Keratinocyte (primary cell): Measurements from ENCODE around the gene SCUBE1. TPM values are rescaled to one million over a fixed set of nuclear protein-coding genes. Genes with fewer than 3 reads are reported as not detected.

ENCODE experiments used
- DNase-seq: peaks from one replicate; pipeline ENCODE4 v3.0.0-alpha.2; 2011; ENCODE audit warnings: low read depth, missing footprints, low spot score
- FAIRE-seq: peaks from 2 replicates; lab custom pipeline; 2011; peaks lifted over from hg19 to GRCh38; lab: Jason Lieb, UNC
- H2AFZ ChIP-seq: 2 replicates; pipeline ENCODE4 v1.6.0; 2012; ENCODE audit warnings: low read length, control low read depth, inconsistent platforms; ENCODE audit not compliant: control insufficient read depth
- H3K27ac ChIP-seq: 2 replicates; pipeline ENCODE4 v1.5.1; 2011; ENCODE audit warnings: low read length; ENCODE audit not compliant: control insufficient read depth, insufficient read depth
- H3K27me3 ChIP-seq: 3 replicates; pipeline ENCODE4 v1.6.0; 2011; ENCODE audit warnings: low read length; ENCODE audit not compliant: control insufficient read depth, insufficient read depth; ENCODE audit errors: extremely low read depth
- H3K36me3 ChIP-seq, 2 experiments: 2 replicates in 1 of 2; 3 replicates in 1 of 2; pipeline ENCODE4 v1.5.1; 2011; ENCODE audit warnings: low read length in 2 of 2, mild to moderate bottlenecking in 1 of 2; ENCODE audit not compliant: control insufficient read depth in 2 of 2, insufficient read depth in 2 of 2; ENCODE audit errors: extremely low read depth in 1 of 2
- H3K4me1 ChIP-seq: 3 replicates; pipeline ENCODE4 v1.5.1; 2011; ENCODE audit warnings: low read length; ENCODE audit not compliant: control insufficient read depth, insufficient read depth; ENCODE audit errors: extremely low read depth
- H3K4me2 ChIP-seq: 3 replicates; pipeline ENCODE4 v1.6.0; 2011; ENCODE audit warnings: low read depth, low read length; ENCODE audit not compliant: control insufficient read depth, insufficient read depth; ENCODE audit errors: extremely low read depth
- H3K4me3 ChIP-seq, 3 experiments: fragments of 200-600 bp in 1 of 3; sonication (generic) in 1 of 3; 2 replicates in 2 of 3; 3 replicates in 1 of 3; pipeline ENCODE4 v1.5.1; 2011 to 2016; ENCODE audit warnings: low read length in 3 of 3, mild to moderate bottlenecking in 3 of 3, control low read depth in 2 of 3, inconsistent platforms in 1 of 3, low read depth in 1 of 3, mixed read lengths in 1 of 3, mixed run types in 1 of 3, moderate library complexity in 1 of 3; ENCODE audit not compliant: control insufficient read depth in 2 of 3, insufficient read depth in 2 of 3; ENCODE audit errors: extremely low read depth in 1 of 3
- H3K79me2 ChIP-seq: 2 replicates; pipeline ENCODE4 v1.6.0; 2012; ENCODE audit warnings: low read length; ENCODE audit not compliant: control insufficient read depth, insufficient read depth
- H3K9ac ChIP-seq: 3 replicates; pipeline ENCODE4 v1.6.0; 2011; ENCODE audit warnings: low read length; ENCODE audit not compliant: control insufficient read depth, insufficient read depth; ENCODE audit errors: extremely low read depth
- H3K9me1 ChIP-seq: 3 replicates; pipeline ENCODE4 v1.6.0; 2011; ENCODE audit warnings: low read length; ENCODE audit not compliant: control insufficient read depth, insufficient read depth; ENCODE audit errors: extremely low read depth
- H3K9me3 ChIP-seq: 2 replicates; pipeline ENCODE4 v1.5.1; 2012; ENCODE audit warnings: low read depth, low read length; ENCODE audit not compliant: control insufficient read depth
- H4K20me1 ChIP-seq: 3 replicates; pipeline ENCODE4 v1.6.0; 2011; ENCODE audit warnings: low read length; ENCODE audit not compliant: control insufficient read depth, insufficient read depth; ENCODE audit errors: extremely low read depth
- EZH2 ChIP-seq: IDR thresholded peaks from one replicate; pipeline ENCODE4 v1.6.1; 2012; ENCODE audit warnings: inconsistent platforms, mild to moderate bottlenecking, low read length, moderate library complexity
- dilution Hi-C: fragments of 300-500 bp; cut with MboI; formaldehyde crosslinking; loops from one replicate; pipeline ENCODE4 v1.7.0; 2020; ENCODE audit warnings: low sequenced_read_pairs; ENCODE audit not compliant: extremely low pct_ligation_motif_present
- polyA plus RNA-seq, 5 experiments: library from polyadenylated mRNA; depleted of rRNA in 3 of 5; stranded (reverse) in 3 of 5; stranded (forward) in 1 of 5; unstranded in 1 of 5; fragments of >200 nt; gene quantifications; 1 replicate in 1 of 5; 2 replicates in 3 of 5; 3 replicates in 1 of 5; pipeline versions ENCODE4 v1.2.1 to v1.2.3, GENCODE V29; 2011 to 2012; ENCODE audit warnings: missing spikeins in 2 of 5, low read depth in 1 of 5, low replicate concordance in 1 of 5
- TF ChIP-seq, protein P1 (sequence below), 3 experiments: IDR thresholded peaks in 1 of 3; conservative IDR thresholded peaks in 1 of 3; optimal IDR thresholded peaks in 1 of 3; 2 replicates in 2 of 3; 3 replicates in 1 of 3; pipeline versions ENCODE3 to v1.5.1; 2011; ENCODE audit warnings: low read length in 3 of 3, mild to moderate bottlenecking in 3 of 3, moderate library complexity in 2 of 3, control low read depth in 1 of 3, inconsistent platforms in 1 of 3; ENCODE audit not compliant: insufficient read depth in 2 of 3; ENCODE audit errors: extremely low read depth in 1 of 3

The SCUBE1 gene
- polyA plus RNA-seq, 1 donor (not counting 4 experiments of a cell fraction or from before 2014, with no cell fraction given): not detected

DNA sequence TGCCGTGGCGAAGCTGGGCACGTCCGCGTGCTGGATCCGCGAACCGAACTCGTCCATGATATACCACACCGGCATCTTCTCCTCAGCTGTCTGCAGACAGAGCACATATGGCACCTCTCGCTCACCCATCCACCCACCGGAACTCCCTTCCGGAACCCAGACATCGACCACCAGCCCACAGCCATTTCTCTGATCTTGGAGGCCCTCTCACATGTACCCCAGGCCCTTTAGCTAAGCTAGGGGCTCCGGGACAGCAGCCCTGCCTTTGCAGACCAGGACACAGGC, 163.3 kb downstream of the SCUBE1 start:
- no peak overlapping the region for H2AFZ ChIP-seq
- TF ChIP-seq EZH2: no peak
- TF ChIP-seq, protein P1, sequence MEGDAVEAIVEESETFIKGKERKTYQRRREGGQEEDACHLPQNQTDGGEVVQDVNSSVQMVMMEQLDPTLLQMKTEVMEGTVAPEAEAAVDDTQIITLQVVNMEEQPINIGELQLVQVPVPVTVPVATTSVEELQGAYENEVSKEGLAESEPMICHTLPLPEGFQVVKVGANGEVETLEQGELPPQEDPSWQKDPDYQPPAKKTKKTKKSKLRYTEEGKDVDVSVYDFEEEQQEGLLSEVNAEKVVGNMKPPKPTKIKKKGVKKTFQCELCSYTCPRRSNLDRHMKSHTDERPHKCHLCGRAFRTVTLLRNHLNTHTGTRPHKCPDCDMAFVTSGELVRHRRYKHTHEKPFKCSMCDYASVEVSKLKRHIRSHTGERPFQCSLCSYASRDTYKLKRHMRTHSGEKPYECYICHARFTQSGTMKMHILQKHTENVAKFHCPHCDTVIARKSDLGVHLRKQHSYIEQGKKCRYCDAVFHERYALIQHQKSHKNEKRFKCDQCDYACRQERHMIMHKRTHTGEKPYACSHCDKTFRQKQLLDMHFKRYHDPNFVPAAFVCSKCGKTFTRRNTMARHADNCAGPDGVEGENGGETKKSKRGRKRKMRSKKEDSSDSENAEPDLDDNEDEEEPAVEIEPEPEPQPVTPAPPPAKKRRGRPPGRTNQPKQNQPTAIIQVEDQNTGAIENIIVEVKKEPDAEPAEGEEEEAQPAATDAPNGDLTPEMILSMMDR (optimal IDR thresholded peaks at IDR 0.05 in 1 of 3, IDR thresholded peaks at IDR 0.05 in 1 of 3, conservative IDR thresholded peaks at IDR 0.05 in 1 of 3; ENCODE audit: extremely low read depth in 1 of 3, insufficient read depth in 2 of 3, low read length in 3 of 3): no peak
- peaks cover 17% of the 10 kb centered on the region for H3K79me2 ChIP-seq
- dilution Hi-C loops: no loop called here
- H3K27me3 ChIP-seq: no peaks in the 10 kb centered on the region
- no peaks in the 10 kb centered on the region for H3K9me3 ChIP-seq
- peaks cover 3% of the 10 kb centered on the region for H3K9me1 ChIP-seq
- no peak overlapping the region for H3K4me3 ChIP-seq
- FAIRE-seq: no peak
- peaks cover 11% of the 10 kb centered on the region for H4K20me1 ChIP-seq
- H3K4me2 ChIP-seq: no peak overlapping the region
- no peak overlapping the region for H3K9ac ChIP-seq
- peaks cover 19% of the 10 kb centered on the region for H3K4me1 ChIP-seq
- no peak overlapping the region for H3K27ac ChIP-seq
- H3K36me3 ChIP-seq: peaks cover 25 to 33% of the 10 kb centered on the region in 2 experiments
- DNase-seq: no peak

DNA sequence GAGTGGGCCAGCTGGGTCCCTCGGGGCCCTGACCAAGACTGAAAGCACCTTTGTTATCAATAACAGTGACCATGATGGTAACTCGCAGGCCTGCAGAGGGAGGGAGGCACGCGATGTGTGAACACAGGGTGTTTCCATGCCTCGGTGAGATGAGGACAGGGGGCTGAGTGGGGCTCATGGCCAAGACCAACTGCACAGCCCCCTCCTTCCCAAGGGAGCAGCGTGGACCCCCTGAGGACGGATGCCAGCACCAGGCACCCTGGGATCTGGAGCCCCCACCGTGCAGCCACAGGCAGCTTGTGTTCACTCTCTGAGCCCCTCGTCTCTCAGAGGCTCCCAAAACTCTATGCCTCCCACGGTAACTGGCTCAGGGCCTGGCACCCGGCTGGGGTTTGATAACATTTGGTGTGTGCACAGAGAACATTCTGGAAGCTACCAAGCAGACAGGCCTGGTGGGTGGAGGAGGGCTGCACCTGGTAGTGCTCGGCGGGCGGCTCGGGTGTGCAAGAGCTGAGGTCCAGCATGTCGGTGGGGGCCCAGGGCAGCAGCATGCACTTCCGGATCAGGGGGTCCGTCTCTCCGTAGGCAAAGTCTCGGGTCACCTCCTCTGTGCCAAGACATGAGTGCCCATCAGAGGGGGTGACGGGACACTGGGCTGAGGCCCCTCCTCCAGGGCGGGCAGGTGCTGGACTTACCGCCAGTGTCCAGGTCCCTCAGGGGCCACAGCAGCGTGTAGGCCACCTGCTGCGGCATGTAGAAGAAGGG, 163.8 kb downstream of the SCUBE1 start:
- FAIRE-seq (no peak), DNase-seq (no peak)
- Histone ChIP-seq H3K79me2 (peaks cover 13% of the 10 kb centered on the region), H2AFZ (no peak overlapping the region), H4K20me1 (peaks cover 10% of the 10 kb centered on the region), H3K36me3 (peaks cover 26 to 33% of the 10 kb centered on the region in 2 experiments), H3K9me1 (peaks cover 3% of the 10 kb centered on the region), H3K9me3 (no peaks in the 10 kb centered on the region), H3K27ac (no peak overlapping the region), H3K9ac (no peak overlapping the region), H3K4me1 (peaks cover 15% of the 10 kb centered on the region), H3K4me3 (no peak overlapping the region), H3K4me2 (no peak overlapping the region), H3K27me3 (no peaks in the 10 kb centered on the region)
- no peak for TF ChIP-seq EZH2
- TF ChIP-seq, protein P1 (optimal IDR thresholded peaks at IDR 0.05 in 1 of 3, IDR thresholded peaks at IDR 0.05 in 1 of 3, conservative IDR thresholded peaks at IDR 0.05 in 1 of 3; ENCODE audit: extremely low read depth in 1 of 3, insufficient read depth in 2 of 3, low read length in 3 of 3): no peak
- dilution Hi-C loops: no loop called here
